ENCODE measurements around the gene HMX1.

Gene HMX1

GRCh38 chr4:8867624-8868320 lies 3.9 kb downstream of the HMX1 start:
- no peak for DNase-seq (ENCODE audit: low read depth)

DNA sequence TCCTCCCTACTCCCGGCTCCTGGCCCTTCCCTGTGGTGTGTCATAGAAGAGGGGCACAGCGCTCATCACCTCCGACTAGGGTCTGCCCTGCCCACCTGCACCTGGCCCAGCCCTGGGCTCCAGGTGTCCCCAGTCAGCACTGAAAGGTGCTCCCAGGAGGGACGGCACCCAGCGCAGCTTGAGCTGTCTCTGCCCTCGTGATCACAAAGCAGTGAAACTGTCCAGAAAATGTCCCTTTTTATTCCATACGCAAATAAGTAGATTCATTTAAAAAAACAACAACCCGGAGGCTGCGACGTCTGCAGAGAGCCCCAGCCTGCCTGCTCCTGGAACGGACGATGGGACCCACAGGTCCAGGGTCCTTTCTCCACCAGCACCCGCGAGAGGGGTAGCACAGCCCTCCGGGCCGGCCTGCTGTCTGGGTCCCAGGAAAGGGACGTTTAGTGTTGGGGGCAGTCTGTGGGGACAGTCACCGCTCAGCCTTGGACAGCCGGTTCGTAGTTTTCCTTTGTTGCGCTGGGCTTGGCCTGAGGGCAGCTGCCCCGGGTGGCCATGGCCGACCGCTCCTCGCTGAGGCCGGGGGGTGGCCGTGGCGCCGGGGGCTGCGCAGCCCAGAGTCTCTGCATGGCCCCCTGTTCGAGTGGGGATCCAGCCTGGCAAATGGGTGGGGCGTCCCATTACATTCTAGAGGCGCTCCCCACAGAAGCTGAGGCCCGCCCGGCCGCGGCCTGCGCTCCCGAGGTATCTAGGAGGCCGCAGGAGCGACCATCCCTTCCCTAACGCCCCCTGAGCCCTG lies 4.6 kb downstream of the HMX1 start:
- DNase-seq (ENCODE audit: low read depth): no peak

GRCh38 chr4:8866421-8866820 lies 5.2 kb downstream of the HMX1 start:
- no peak for DNase-seq (ENCODE audit: low read depth)

DNA sequence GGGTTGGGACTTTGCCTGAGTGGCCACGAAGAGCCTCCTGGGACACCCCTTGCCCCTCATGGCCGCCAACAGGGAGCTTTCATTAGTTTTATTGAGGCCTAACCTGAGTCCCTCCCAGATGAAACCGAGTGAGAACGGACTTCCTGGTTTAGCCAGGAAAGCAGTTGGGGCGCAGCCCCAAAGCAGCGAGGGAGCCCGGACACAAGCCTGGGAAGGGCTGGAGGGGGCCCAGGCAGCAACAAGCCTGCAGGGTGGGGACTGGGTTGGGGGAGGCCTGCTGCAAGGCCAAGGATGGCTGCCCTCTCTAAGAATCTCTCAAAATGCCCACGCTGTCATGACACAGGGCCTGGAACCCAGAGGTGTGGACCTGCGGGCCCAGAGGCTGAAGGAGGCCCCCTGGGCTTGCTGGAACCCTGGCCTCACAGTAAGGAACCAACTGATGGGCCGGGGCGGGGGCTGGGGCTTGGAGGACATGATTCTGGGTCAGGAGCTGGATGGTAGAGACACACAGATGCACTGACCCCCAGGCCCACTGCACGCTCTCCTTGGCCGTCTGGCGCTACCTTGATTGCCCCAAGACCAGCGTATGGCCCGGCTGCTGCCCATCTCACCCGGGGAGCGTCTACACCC lies 5.8 kb downstream of the HMX1 start:
- no peak for DNase-seq (ENCODE audit: low read depth)

GRCh38 chr4:8864912-8865680 lies 6.5 kb downstream of the HMX1 start:
- no peak for DNase-seq (ENCODE audit: low read depth)

DNA sequence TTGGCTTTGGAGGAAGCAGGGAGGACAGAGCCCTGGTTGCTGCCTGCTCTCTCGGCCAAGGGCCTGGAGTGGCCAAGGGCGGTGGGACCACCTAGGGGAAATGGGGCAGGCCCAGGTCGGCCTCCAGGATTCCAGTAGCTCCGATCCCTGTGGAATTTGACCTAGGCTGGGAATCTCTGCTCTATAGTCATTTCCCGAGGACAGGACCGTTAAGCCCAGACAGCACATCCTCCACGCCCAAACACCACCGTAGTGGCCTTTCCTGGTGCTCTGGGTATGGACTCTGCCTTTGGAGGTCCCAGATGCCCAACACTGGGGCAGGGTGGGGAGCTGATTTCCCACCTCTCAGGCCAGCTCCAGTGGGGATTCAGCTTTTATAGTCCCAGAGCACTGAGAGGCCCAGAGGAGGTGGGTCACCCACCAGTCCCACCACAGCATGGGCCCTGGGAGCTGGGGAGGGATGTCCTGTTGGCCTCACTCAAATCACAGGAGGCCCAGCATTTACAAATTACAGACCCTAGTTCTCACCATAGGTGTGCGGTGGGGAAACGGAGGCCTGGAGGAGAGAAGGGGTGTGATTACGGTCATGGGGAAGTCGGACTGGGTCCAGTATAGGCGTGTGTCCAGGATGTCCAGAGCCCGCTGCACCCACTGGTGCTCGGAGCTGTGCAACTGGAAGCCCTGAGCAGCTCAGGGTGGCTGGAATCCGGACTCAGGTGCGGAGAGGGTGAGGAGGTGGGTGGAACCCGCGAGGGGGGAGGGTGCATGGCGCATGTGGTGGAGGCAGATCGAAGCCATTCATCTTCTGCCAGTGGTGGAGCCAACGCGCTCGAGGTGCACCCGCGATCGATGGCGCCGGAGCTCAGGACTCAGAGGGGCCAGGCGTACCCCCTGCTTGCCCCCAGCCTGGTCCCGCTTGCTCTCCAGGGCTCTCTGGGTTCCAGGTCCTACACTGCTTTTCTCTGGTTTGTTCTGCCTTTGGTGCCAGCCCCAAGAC lies 7.7 kb downstream of the HMX1 start:
- DNase-seq (ENCODE audit: low read depth): no peak

DNA sequence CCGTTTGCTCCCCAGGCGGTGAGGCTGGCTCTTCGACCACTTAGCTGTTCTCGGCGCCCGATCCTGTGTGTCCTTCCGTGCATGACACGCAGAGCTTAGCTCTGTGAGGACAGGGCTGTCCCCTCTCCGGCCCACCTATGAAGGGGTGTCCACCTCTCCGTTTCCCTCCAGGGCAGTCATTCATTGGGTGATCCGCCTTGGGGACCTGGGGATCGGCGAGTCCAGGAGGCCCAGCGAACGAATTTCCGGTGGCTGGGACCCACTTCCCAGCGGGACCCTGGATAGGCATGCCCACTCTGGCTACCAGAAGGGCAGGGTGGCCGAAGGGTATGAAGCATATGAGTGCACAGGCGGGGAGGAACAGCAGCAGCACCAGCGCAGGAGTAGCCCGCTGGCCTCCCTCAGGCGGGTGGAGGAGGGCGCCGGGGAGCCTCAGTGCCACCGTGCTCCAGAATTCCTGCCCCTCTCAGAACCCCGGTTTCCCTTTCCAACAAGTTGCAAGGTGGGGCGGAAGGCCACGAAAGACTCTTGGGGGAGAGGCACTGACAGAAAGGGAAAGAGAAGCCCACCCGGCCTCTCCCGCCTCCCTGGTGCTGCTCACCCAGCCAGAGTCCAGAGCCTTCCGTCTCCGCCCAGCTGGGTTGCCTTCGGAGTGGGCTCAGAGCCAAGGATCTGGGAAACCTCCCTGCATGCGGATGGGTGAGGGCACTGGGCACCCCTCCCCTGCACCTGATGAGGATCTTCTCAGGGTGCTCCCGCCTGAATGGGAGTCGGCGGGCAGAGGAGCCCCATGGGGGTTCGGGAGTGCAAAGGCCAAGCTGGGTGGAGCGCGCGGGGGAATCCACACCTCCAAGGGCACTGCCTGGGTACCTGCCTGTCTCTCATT lies 8.6 kb downstream of the HMX1 start:
- no peak for DNase-seq (ENCODE audit: low read depth)

- no peak for DNase-seq (ENCODE audit: low read depth)
These were observed 9.3 kb downstream of the HMX1 start for GRCh38 chr4:8862334-8862733.

DNA sequence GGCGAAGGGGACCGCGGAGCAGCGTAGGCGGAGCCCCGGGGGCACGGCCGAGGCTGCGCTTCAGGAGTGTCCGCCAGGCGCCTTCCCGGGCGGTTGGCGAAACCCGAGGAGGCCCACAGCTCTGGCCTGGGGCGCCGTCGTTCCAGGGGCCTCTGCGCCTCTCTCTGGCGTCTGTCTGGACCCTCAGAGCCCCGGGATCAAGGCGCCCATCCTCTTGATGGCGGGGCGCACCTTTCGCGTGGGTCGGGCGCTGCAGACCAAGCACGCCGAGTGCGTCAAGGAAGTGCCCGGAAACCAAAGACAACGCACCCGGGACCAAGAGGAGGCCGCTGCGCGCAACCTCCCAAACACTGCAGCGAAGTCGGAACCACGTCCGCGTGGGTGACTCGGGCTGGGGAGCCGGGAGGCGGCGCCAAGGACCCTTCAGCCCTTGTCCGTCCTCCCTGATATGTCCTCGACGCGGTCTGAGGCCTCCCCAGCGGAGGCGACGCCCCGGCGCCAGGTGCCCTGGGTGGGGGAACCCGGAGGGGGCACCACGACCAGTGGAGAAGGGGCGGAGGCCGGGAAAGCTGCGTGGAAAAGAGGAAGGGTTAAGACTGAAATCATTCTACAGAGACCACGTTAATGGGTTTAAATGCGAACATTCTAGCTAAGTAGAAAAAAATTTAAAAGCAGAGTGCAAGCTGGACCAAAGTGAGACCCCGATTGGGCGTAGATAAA lies 9.9 kb downstream of the HMX1 start:
- no peak for DNase-seq (ENCODE audit: low read depth)

DNA sequence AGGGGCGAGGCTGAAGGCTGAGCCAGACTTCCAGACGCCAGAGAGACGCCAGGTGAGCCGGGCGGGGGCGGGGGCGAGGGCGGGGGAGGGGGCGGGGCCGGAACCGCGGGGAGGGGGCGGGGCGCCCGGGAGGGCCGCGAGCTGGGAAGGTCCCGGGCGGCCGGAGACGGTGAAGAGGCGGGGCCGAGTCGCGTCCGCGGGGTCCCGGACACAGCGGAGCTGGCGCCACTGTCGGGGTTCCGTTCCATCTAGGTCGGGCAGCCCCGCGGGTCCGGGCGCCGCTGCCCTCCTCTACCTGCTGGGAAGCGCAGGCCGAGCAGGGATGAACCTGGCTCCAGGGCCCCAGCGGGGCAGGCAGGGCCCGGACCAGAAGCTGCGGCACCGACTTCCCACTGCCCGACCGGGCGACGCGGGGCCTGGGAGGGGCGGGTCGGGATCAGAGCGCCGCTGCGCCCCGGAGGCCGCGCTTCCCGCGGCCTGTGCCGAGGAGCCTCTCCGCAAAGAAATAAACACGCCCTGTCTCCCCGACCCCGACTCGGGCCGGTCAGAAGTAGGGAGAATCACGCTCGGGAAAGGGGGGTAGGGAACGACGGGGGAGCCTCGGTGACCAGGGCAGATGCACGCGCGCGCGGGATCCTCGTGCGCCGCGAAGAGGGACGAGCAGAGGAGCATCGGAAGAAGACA lies 10.6 kb downstream of the HMX1 start:
- DNase-seq (ENCODE audit: low read depth): no peak

- DNase-seq (ENCODE audit: low read depth): no peak
These were observed 11.3 kb downstream of the HMX1 start for GRCh38 chr4:8860096-8860891.

DNA sequence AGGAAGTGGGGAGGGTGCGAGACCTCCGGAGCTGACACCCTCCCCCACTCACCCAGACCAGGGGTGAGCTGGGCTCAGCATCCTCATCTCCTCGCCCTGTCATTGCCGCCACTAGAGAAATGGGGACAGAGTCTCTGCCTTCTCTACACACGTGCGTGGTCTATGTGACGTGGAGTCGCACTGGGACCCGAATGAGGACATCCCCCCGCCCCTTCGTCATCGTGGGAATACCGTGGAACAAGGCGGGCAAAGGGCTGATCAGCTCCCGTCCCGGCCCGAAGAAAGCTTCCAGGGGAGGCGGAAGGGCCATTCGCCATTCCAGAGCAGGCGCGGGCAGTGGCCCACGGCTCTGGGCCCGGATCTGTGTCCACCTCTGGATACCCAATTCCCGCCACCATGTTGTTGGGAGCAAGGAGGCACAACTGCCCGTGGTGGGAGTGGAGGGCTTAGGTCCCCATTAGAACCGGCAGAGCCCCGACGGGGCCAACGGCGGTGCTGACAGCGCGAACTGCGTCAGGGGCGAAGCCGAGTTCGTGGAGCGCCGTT lies 12.0 kb downstream of the HMX1 start:
- DNase-seq (ENCODE audit: low read depth): no peak

DNA sequence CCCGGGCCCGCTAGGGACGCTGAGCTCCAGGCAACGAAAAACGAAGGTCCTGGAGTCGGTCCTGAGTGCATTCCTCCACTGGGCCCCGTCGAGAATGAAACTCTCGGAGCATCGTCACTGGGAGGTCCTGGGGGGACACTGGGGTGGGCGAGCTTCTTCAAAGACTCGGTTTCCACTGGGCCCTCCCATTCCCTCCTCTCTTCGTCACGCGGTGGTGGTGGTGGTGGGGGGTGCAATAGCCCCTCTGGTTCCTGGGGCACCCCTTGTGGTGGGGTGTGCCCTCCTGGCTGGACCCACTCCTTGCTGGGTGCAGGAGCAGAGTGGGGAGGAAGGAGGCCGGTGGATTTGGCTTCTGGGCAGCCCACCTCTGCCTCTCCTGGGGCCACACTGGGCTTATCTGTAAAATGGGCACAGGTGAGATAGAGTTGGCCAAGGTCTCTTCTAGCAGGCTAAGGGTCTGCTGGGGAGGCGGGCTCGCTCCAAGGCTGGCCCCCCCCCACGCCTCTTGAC lies 12.9 kb downstream of the HMX1 start:
- DNase-seq (ENCODE audit: low read depth): no peak

GRCh38 chr4:8857766-8858700 lies 13.6 kb downstream of the HMX1 start:
- DNase-seq (ENCODE audit: low read depth): no peak

- DNase-seq (ENCODE audit: low read depth): no peak
These were observed 14.6 kb downstream of the HMX1 start for GRCh38 chr4:8856835-8857621.
